ENCODE results near the gene LTBP4.

The LTBP4 gene

DNA sequence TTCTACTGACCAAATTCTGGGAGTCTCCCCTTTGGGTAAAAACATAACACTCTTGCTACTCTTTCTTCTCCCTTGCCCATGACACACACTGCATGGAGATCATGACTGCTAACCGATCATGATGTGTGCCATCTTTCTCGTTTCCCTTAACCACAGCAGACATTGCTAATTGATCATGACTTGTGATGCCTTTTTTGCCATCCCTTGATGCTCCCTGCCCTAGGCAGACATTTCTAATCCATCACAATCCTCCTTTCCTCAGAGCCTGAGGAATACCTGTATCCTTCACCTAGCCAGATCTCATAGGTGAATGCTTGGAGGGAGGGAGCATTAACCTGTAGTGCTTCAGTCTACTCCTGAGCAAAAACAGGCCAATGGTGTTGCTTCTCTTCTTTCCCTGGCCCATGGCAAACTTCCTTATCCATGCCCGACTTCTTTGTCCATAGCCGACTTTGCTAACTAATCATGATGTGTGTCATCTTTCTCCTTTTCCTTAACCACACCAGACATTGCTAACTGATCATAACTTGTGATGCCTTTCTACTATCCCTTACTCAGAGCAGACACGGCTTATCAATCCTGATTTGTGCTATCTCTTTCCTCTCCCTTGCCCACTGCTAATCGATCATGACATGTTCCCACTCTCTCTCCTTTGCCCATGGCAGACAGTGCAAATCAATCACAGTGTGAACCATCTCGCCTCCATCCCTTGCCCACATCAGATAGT is 71.6 kb downstream of the LTBP4 start:
- TF ChIP-seq, protein P1, sequence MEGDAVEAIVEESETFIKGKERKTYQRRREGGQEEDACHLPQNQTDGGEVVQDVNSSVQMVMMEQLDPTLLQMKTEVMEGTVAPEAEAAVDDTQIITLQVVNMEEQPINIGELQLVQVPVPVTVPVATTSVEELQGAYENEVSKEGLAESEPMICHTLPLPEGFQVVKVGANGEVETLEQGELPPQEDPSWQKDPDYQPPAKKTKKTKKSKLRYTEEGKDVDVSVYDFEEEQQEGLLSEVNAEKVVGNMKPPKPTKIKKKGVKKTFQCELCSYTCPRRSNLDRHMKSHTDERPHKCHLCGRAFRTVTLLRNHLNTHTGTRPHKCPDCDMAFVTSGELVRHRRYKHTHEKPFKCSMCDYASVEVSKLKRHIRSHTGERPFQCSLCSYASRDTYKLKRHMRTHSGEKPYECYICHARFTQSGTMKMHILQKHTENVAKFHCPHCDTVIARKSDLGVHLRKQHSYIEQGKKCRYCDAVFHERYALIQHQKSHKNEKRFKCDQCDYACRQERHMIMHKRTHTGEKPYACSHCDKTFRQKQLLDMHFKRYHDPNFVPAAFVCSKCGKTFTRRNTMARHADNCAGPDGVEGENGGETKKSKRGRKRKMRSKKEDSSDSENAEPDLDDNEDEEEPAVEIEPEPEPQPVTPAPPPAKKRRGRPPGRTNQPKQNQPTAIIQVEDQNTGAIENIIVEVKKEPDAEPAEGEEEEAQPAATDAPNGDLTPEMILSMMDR (IDR thresholded peaks at IDR 0.05) = no peak
- DNase-seq (ENCODE audit: low spot score) = no peak
- H3K4me3 ChIP-seq = no peak overlapping the region
- no peak overlapping the region for H3K27ac ChIP-seq

DNA sequence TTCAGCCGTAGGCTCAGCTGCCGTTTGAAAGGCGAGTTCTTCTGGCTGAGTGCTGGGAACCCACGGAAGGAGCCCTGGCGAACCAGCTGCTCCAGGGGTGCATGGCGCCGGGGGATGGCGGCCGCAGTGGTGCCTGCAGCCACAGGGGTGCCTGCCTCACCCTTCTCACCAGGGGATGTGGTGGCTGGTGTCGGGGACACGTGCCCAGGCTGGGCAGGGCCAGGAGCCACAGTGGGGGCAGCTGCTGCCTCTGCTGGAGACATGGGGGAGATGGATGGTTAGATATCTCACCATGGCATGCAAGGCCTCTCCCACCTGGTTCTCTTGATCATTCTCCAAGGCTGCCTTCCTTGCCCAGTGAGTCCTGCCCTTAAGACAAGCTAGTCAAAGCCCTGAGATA is 72.2 kb downstream of the LTBP4 start:
- H3K27ac ChIP-seq = peak overlapping the region in 1 of 2 donors; percentile 22
- no peak for DNase-seq (ENCODE audit: low spot score)
- H3K4me3 ChIP-seq = no peak overlapping the region
- TF ChIP-seq, protein P1 (IDR thresholded peaks at IDR 0.05) = no peak

DNA sequence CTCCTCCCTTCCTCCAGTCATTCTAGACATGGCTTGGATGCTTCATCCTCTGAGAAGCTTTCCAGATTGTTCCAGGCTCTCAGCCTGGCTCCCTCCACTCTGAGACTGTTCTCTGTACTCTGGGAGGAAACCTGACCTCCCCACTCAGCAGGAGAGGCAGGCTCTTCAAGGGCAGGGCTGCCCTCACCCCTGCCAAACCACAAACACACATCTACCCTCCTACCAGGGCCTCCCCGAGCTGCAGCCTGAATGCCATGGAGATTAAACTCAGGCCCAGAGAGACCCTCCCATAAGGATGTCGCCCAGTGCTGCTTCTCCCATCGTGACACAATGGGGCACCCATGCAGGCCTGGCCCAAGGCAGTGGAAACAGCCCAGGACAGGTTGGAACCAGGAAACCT is 73.1 kb downstream of the LTBP4 start:
- no peak for DNase-seq (ENCODE audit: low spot score)
- TF ChIP-seq, protein P1 (IDR thresholded peaks at IDR 0.05) = no peak
- H3K4me3 ChIP-seq = no peak overlapping the region
- peak overlapping the region in 1 of 2 donors; percentile 1 for H3K27ac ChIP-seq

DNA sequence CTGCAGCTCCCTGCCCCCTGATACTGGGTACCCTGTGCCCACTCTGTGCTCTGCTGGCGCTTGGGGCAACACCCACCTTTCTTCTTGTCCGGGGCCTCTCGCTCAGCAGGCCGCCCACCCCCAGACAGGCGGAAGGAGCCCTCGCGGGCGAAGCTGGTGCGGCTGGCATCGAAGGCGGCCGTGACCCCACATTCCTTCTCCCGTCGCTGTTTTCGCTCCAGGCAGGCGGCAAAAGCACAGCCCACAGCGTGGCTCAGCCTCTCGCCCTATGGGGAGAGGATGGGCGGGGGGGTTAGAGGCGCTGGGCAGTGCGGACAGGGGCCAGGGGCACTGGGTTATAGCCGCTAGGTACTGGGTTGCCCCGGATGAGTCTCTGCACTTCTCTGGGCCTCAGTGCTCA is 76.0 kb downstream of the LTBP4 start:
- Histone ChIP-seq H3K4me3 (no peak overlapping the region), H3K27ac (no peak overlapping the region)
- TF ChIP-seq, protein P1 (IDR thresholded peaks at IDR 0.05) = no peak
- DNase-seq (ENCODE audit: low spot score) = no peak

Data from coronary artery (tissue), 2 donors.